HCT116 (cell line): ENCODE measurements around the gene PSMD2. TPM values are rescaled to one million over a fixed set of nuclear protein-coding genes. Genes with fewer than 3 reads are reported as not detected.

Experiments used
- ATAC-seq: fragments of 200-7000 bp; cut with Tn5 transposase; 2 replicates; pipeline ENCODE4 v1.9.1; 2020; ENCODE audit warnings: mild to moderate bottlenecking, moderate library complexity
- BruUV-seq: library from RNA; stranded (reverse); fragments of 400-500 nt; replicated peaks from 2 replicates; lab custom pipeline; 2021; lab: Mats Ljungman, UMichigan
- CTCF ChIA-PET: fragments of 300-600 bp; sonication (Branson Sonifier 250); formaldehyde crosslinking; loops from one replicate; lab custom pipeline; 2021; ENCODE audit warnings: antibody characterized with exemption; lab: Charles Lee
- POLR2A ChIA-PET: fragments of 300-600, 350-600 bp; sonication (Branson Sonifier 250); formaldehyde crosslinking; loops from one replicate; lab custom pipeline; 2021; ENCODE audit warnings: antibody characterized with exemption; lab: Charles Lee
- RAD21 ChIA-PET, 2 experiments: fragments of 300-600 bp; sonication (Branson Sonifier 250); formaldehyde crosslinking; loops; one replicate each; lab custom pipeline; 2023; ENCODE audit warnings: low total read pairs in 2 of 2; ENCODE audit not compliant: uncharacterized antibody in 2 of 2, unreplicated experiment in 2 of 2, low non-redundant PET in 1 of 2; lab: Charles Lee
- DNase-seq: peaks from one replicate; pipeline ENCODE4 v3.0.0-alpha.2; 2010; ENCODE audit warnings: low read depth, low spot score
- H2AFZ ChIP-seq: fragments of 200-600 bp; shearing (Covaris generic), sonication (generic); 2 replicates; pipeline ENCODE4 v1.6.1; 2017; ENCODE audit warnings: low read depth, mixed run types, mixed read lengths, antibody characterized with exemption, low read length; ENCODE audit not compliant: poor library complexity, severe bottlenecking
- H3K27ac ChIP-seq: 2 replicates; pipeline ENCODE4 v1.5.1; 2012; ENCODE audit warnings: low read depth, low read length
- H3K27me3 ChIP-seq: fragments of 200-600 bp; sonication (generic); 2 replicates; pipeline ENCODE4 v1.6.1; 2016; ENCODE audit warnings: mixed run types, low read length, mixed read lengths; ENCODE audit not compliant: insufficient read depth
- H3K36me3 ChIP-seq, 2 experiments: fragments of 200-500 bp in 1 of 2; fragments of 200-600 bp in 1 of 2; sonication (Bioruptor generic) in 1 of 2; sonication (generic) in 1 of 2; 2 replicates each; pipeline versions ENCODE4 v1.5.1 to v1.6.1; 2014 to 2016; ENCODE audit warnings: low read length in 2 of 2, inconsistent platforms in 1 of 2, mixed read lengths in 1 of 2, mixed run types in 1 of 2; ENCODE audit not compliant: insufficient read depth in 2 of 2, control insufficient read depth in 1 of 2
- H3K4me1 ChIP-seq, 2 experiments: fragments of 200-600 bp in 1 of 2; sonication (generic) in 1 of 2; 2 replicates each; pipeline versions ENCODE4 v1.5.1 to v1.6.1; 2012 to 2017; ENCODE audit warnings: low read length in 2 of 2, inconsistent platforms in 1 of 2, mild to moderate bottlenecking in 1 of 2, mixed read lengths in 1 of 2, mixed run types in 1 of 2, moderate library complexity in 1 of 2; ENCODE audit not compliant: insufficient read depth in 2 of 2, control insufficient read depth in 1 of 2
- H3K4me2 ChIP-seq: fragments of 200-600 bp; sonication (generic); 2 replicates; pipeline ENCODE4 v1.6.1; 2017; ENCODE audit warnings: mixed run types, low read length, mixed read lengths
- H3K4me3 ChIP-seq, 2 experiments: fragments of 200-600 bp in 1 of 2; sonication (generic) in 1 of 2; replicated peaks in 1 of 2; 2 replicates each; pipeline ENCODE4 v1.5.1; 2011 to 2016; ENCODE audit warnings: low read length in 2 of 2, control low read depth in 1 of 2, low read depth in 1 of 2, mild to moderate bottlenecking in 1 of 2, mixed read lengths in 1 of 2, mixed run types in 1 of 2
- H3K79me2 ChIP-seq: fragments of 200-600 bp; sonication (generic); 2 replicates; pipeline ENCODE4 v1.6.1; 2017; ENCODE audit warnings: mild to moderate bottlenecking, mixed run types, low read length, moderate library complexity, mixed read lengths; ENCODE audit not compliant: insufficient read depth
- H3K9ac ChIP-seq: fragments of 200-600 bp; sonication (generic); 2 replicates; pipeline ENCODE4 v1.6.1; 2016; ENCODE audit warnings: low read length, mixed read lengths
- H3K9me2 ChIP-seq: fragments of 200-600 bp; sonication (generic), shearing (Covaris generic); 2 replicates; pipeline ENCODE4 v1.6.1; 2017; ENCODE audit warnings: mixed run types, mild to moderate bottlenecking, moderate library complexity; ENCODE audit not compliant: insufficient read depth
- H3K9me3 ChIP-seq, 2 experiments: fragments of 200-500 bp in 1 of 2; fragments of 200-600 bp in 1 of 2; sonication (Bioruptor generic) in 1 of 2; sonication (generic) in 1 of 2; 2 replicates each; pipeline ENCODE4 v1.6.1; 2014 to 2017; ENCODE audit warnings: low read length in 2 of 2, mixed read lengths in 2 of 2, inconsistent platforms in 1 of 2, low read depth in 1 of 2, mild to moderate bottlenecking in 1 of 2, mixed run types in 1 of 2, moderate library complexity in 1 of 2; ENCODE audit not compliant: control insufficient read depth in 1 of 2, insufficient read depth in 1 of 2
- H4K20me1 ChIP-seq: fragments of 200-600 bp; sonication (generic), shearing (Covaris generic); 2 replicates; pipeline ENCODE4 v1.6.1; 2017; ENCODE audit warnings: mixed run types, mild to moderate bottlenecking, moderate library complexity; ENCODE audit not compliant: insufficient read depth
- CBX3 ChIP-seq: IDR thresholded peaks from 2 replicates; pipeline ENCODE4 v1.6.1; 2012; ENCODE audit warnings: low read depth
- EGR1 ChIP-seq: IDR thresholded peaks from 2 replicates; pipeline ENCODE4 v1.6.1; 2012; ENCODE audit warnings: low read depth
- EZH2 ChIP-seq: fragments of 200-600 bp; sonication (generic); IDR thresholded peaks from 2 replicates; pipeline ENCODE4 v1.6.1; 2017; ENCODE audit warnings: antibody characterized with exemption, mixed run types
- EZH2phosphoT487 ChIP-seq: fragments of 200-600 bp; IDR thresholded peaks from 2 replicates; pipeline ENCODE4 v1.6.1; 2018; ENCODE audit warnings: antibody characterized with exemption, borderline replicate concordance
- JUND ChIP-seq: IDR thresholded peaks from 2 replicates; pipeline ENCODE4 v1.6.1; 2012
- MAX ChIP-seq: IDR thresholded peaks from 2 replicates; pipeline ENCODE4 v1.6.1; 2012
- POLR2AphosphoS5 ChIP-seq: IDR thresholded peaks from 2 replicates; pipeline ENCODE4 v1.6.1; 2011; ENCODE audit warnings: mild to moderate bottlenecking, low read depth, low read length, moderate library complexity
- RAD21 ChIP-seq: IDR thresholded peaks from 2 replicates; pipeline ENCODE4 v1.6.1; 2012; ENCODE audit warnings: low read depth, mild to moderate bottlenecking
- SIN3A ChIP-seq: IDR thresholded peaks from 2 replicates; pipeline ENCODE4 v1.6.1; 2012; ENCODE audit warnings: low read depth
- TCF7L2 ChIP-seq: IDR thresholded peaks from 2 replicates; pipeline ENCODE4 v1.7.0; 2011; ENCODE audit warnings: borderline replicate concordance, inconsistent platforms; ENCODE audit not compliant: insufficient read depth, insufficient read length; ENCODE audit errors: extremely low read depth
- ZFX ChIP-seq: fragments of 450-650 bp; IDR thresholded peaks from 2 replicates; pipeline ENCODE4 v1.6.1; 2017
- ZNF274 ChIP-seq: fragments of 200-500 bp; sonication (Bioruptor generic); IDR thresholded peaks from 2 replicates; pipeline ENCODE4 v1.6.1; 2014; ENCODE audit warnings: mild to moderate bottlenecking, low read depth, low read length, inconsistent platforms
- intact Hi-C: fragments of 100-400 bp; cut with micrococcal nuclease; formaldehyde crosslinking; loops from 2 replicates; pipeline ENCODE4 v1.10.0; 2022
- total RNA-seq: library from RNA; stranded (reverse); gene quantifications from one replicate; pipeline ENCODE4 v1.2.1, GENCODE V29; 2021; ENCODE audit not compliant: unreplicated experiment
- TF ChIP-seq, protein P1 (sequence below): IDR thresholded peaks from 2 replicates; pipeline ENCODE4 v1.6.1; 2012
- TF ChIP-seq, protein P2 (sequence below): IDR thresholded peaks from 2 replicates; pipeline ENCODE4 v1.6.1; 2012; ENCODE audit warnings: low read depth

PSMD2 gene
- total RNA-seq, 1 experiment from 2014 or later, result 402 TPM

GRCh38 chr3:184332370-184333090, 33.5 kb downstream of the PSMD2 start:
- Histone ChIP-seq H3K79me2 (peaks cover 73% of the 10 kb centered on the region), H3K27ac (peak overlapping the region; percentile 15; the same call in 1 of the 2 replicates), H3K36me3 (peaks cover 55 to 71% of the 10 kb centered on the region in 2 experiments), H3K9me3 (no peaks in the 10 kb centered on the region), H3K4me1 (peaks cover 2 to 68% of the 10 kb centered on the region in 2 experiments; a peak in 2 of 4 replicates), H3K4me3 (no peak overlapping the region), H3K4me2 (peak overlapping the region; percentile 34; the same call in 1 of the 2 replicates), H2AFZ (no peak overlapping the region), H3K27me3 (no peaks in the 10 kb centered on the region), H3K9me2 (no peaks in the 10 kb centered on the region), H4K20me1 (peaks cover 28% of the 10 kb centered on the region; the same call in 1 of the 2 replicates), H3K9ac (peak overlapping the region; percentile 25)
- POLR2A ChIA-PET, result no interaction called here
- RAD21 ChIA-PET, result no interaction called here
- TF ChIP-seq POLR2AphosphoS5 (no peak), EZH2phosphoT487 (no peak), JUND (no peak), CBX3 (no peak), ZNF274 (no peak), EZH2 (no peak), EGR1 (no peak)
- TF ChIP-seq, protein P1, sequence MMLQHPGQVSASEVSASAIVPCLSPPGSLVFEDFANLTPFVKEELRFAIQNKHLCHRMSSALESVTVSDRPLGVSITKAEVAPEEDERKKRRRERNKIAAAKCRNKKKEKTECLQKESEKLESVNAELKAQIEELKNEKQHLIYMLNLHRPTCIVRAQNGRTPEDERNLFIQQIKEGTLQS, result no peak
- no peak for ATAC-seq
- intact Hi-C loops, result no loop called here
- CTCF ChIA-PET, result no interaction called here
- DNase-seq, result no peak
- BruUV-seq, result no TSS peak

- Histone ChIP-seq H3K4me1 (peaks cover 2 to 68% of the 10 kb centered on the region in 2 experiments; a peak in 2 of 4 replicates), H3K79me2 (peaks cover 73% of the 10 kb centered on the region), H3K27me3 (no peaks in the 10 kb centered on the region), H3K9me3 (no peaks in the 10 kb centered on the region), H2AFZ (no peak overlapping the region), H3K27ac (peak overlapping the region; percentile 15; the same call in 1 of the 2 replicates), H3K9ac (peak overlapping the region; percentile 25; the same call in 1 of the 2 replicates), H3K36me3 (peaks cover 49 to 64% of the 10 kb centered on the region in 2 experiments), H4K20me1 (peaks cover 28% of the 10 kb centered on the region; the same call in 1 of the 2 replicates), H3K4me2 (0 out of 2 replicates have a peak overlapping the region, but pooled peaks have one; percentile 9), H3K4me3 (no peak overlapping the region), H3K9me2 (no peaks in the 10 kb centered on the region)
- no peak for DNase-seq
- ATAC-seq, result no peak
- BruUV-seq, result no TSS peak
- CTCF ChIA-PET, result no interaction called here
- TF ChIP-seq RAD21 (no peak), ZNF274 (no peak), SIN3A (no peak), MAX (no peak), EZH2phosphoT487 (no peak), TCF7L2 (no peak), JUND (no peak), EGR1 (no peak), CBX3 (no peak), ZFX (no peak)
- TF ChIP-seq, protein P2, sequence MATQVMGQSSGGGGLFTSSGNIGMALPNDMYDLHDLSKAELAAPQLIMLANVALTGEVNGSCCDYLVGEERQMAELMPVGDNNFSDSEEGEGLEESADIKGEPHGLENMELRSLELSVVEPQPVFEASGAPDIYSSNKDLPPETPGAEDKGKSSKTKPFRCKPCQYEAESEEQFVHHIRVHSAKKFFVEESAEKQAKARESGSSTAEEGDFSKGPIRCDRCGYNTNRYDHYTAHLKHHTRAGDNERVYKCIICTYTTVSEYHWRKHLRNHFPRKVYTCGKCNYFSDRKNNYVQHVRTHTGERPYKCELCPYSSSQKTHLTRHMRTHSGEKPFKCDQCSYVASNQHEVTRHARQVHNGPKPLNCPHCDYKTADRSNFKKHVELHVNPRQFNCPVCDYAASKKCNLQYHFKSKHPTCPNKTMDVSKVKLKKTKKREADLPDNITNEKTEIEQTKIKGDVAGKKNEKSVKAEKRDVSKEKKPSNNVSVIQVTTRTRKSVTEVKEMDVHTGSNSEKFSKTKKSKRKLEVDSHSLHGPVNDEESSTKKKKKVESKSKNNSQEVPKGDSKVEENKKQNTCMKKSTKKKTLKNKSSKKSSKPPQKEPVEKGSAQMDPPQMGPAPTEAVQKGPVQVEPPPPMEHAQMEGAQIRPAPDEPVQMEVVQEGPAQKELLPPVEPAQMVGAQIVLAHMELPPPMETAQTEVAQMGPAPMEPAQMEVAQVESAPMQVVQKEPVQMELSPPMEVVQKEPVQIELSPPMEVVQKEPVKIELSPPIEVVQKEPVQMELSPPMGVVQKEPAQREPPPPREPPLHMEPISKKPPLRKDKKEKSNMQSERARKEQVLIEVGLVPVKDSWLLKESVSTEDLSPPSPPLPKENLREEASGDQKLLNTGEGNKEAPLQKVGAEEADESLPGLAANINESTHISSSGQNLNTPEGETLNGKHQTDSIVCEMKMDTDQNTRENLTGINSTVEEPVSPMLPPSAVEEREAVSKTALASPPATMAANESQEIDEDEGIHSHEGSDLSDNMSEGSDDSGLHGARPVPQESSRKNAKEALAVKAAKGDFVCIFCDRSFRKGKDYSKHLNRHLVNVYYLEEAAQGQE, result no peak
- TF ChIP-seq, protein P1, result no peak
- POLR2A ChIA-PET, result no interaction called here
- RAD21 ChIA-PET, result no interaction called here
- intact Hi-C loops, result no loop called here
Measured at GRCh38 chr3:184333190-184333589, 34.1 kb downstream of the PSMD2 start.
